IMR-90 (cell line): ENCODE results near the gene TMEM260. TPM values are rescaled to one million over a fixed set of nuclear protein-coding genes. Genes with fewer than 3 reads are reported as not detected.
"Not testable (repeated sequence)": the region's sequence is repeated elsewhere in the genome, so short reads cannot be mapped to it uniquely, and the experiment has no call there.

Source experiments
- ATAC-seq: fragments of 200-7000 bp; cut with Tn5 transposase; 2 replicates; pipeline ENCODE4 v1.9.1; 2020; ENCODE audit warnings: low read depth, mild to moderate bottlenecking, moderate library complexity
- BruUV-seq: library from RNA; stranded (reverse); fragments of 400-500 nt; replicated peaks from 2 replicates; lab custom pipeline; 2021; lab: Mats Ljungman, UMichigan
- CTCF ChIA-PET: fragments of 300-600 bp; formaldehyde crosslinking; extraction: SDS; loops from one replicate; lab custom pipeline; 2021; ENCODE audit warnings: antibody characterized with exemption; lab: Yijun Ruan, JAX
- POLR2A ChIA-PET: fragments of 300-600 bp; sonication (Branson Sonifier 250); formaldehyde crosslinking; loops from one replicate; lab custom pipeline; 2022; ENCODE audit warnings: antibody characterized with exemption; ENCODE audit not compliant: unreplicated experiment; lab: Charles Lee
- DNase-seq: peaks from one replicate; pipeline ENCODE4 v3.0.0; 2013
- H2AFZ ChIP-seq: replicated peaks from 2 replicates; pipeline ENCODE3; 2013; ENCODE audit warnings: low read length, mild to moderate bottlenecking; ENCODE audit not compliant: poor library complexity
- H2AK5ac ChIP-seq: 2 replicates; pipeline ENCODE4 v1.6.1; 2013; ENCODE audit warnings: low read depth, low read length, inconsistent platforms
- H2AK9ac ChIP-seq: replicated peaks from 2 replicates; pipeline ENCODE3; 2013; ENCODE audit warnings: mild to moderate bottlenecking, low read depth, low read length, moderate library complexity; ENCODE audit not compliant: poor library complexity
- H2BK120ac ChIP-seq: 2 replicates; pipeline ENCODE4 v1.6.1; 2013; ENCODE audit warnings: low read depth, low read length, inconsistent platforms
- H2BK15ac ChIP-seq: 3 replicates; pipeline ENCODE4 v1.6.1; 2013; ENCODE audit warnings: low read depth, low read length, inconsistent platforms
- H2BK20ac ChIP-seq: 2 replicates; pipeline ENCODE4 v1.6.1; 2013; ENCODE audit warnings: low read depth, mild to moderate bottlenecking, inconsistent platforms, low read length, moderate library complexity
- H2BK5ac ChIP-seq: 2 replicates; pipeline ENCODE4 v1.6.1; 2013; ENCODE audit warnings: mild to moderate bottlenecking, low read depth, low read length, inconsistent platforms; ENCODE audit not compliant: poor library complexity, severe bottlenecking
- H3K14ac ChIP-seq: replicated peaks from 2 replicates; pipeline ENCODE4 v1.6.1; 2013; ENCODE audit warnings: low read depth, low read length, inconsistent platforms
- H3K18ac ChIP-seq: 2 replicates; pipeline ENCODE4 v1.6.1; 2013; ENCODE audit warnings: low read depth, low read length, control low read depth
- H3K23ac ChIP-seq: 2 replicates; pipeline ENCODE4 v1.6.1; 2013; ENCODE audit warnings: low read depth, low read length, inconsistent platforms
- H3K27ac ChIP-seq: 2 replicates; pipeline ENCODE4 v1.5.1; 2013; ENCODE audit warnings: mild to moderate bottlenecking, control low read depth, low read length; ENCODE audit not compliant: insufficient read depth
- H3K27me3 ChIP-seq: 2 replicates; pipeline ENCODE4 v1.6.1; 2013; ENCODE audit warnings: low read length; ENCODE audit not compliant: control insufficient read depth, insufficient read depth
- H3K36me3 ChIP-seq: 2 replicates; pipeline ENCODE4 v1.6.1; 2013; ENCODE audit warnings: low read length, mixed read lengths; ENCODE audit not compliant: control insufficient read depth, insufficient read depth
- H3K4ac ChIP-seq: 2 replicates; pipeline ENCODE4 v1.6.1; 2013; ENCODE audit warnings: low read depth, low read length, inconsistent platforms
- H3K4me1 ChIP-seq: 2 replicates; pipeline ENCODE4 v1.6.1; 2013; ENCODE audit warnings: low read length, mixed read lengths; ENCODE audit not compliant: control insufficient read depth, insufficient read depth
- H3K4me2 ChIP-seq: 2 replicates; pipeline ENCODE4 v1.6.1; 2013; ENCODE audit warnings: low read depth, mild to moderate bottlenecking, control low read depth, low read length, moderate library complexity
- H3K4me3 ChIP-seq: 2 replicates; pipeline ENCODE4 v1.5.1; 2013; ENCODE audit warnings: low read depth, mild to moderate bottlenecking, control low read depth, low read length, moderate library complexity; ENCODE audit not compliant: insufficient read depth
- H3K56ac ChIP-seq: 2 replicates; pipeline ENCODE4 v1.6.1; 2013; ENCODE audit warnings: low read length, inconsistent platforms; ENCODE audit not compliant: insufficient read depth; ENCODE audit errors: extremely low read depth
- H3K79me1 ChIP-seq, 2 experiments: 2 replicates each; pipeline ENCODE4 v1.6.1; 2013; ENCODE audit warnings: low read length in 2 of 2, inconsistent platforms in 1 of 2, low read depth in 1 of 2
- H3K9ac ChIP-seq: 2 replicates; pipeline ENCODE4 v1.6.1; 2013; ENCODE audit warnings: low read depth, low read length, control low read depth
- H3K9me1 ChIP-seq: 2 replicates; pipeline ENCODE4 v1.6.1; 2013; ENCODE audit warnings: low read length, inconsistent platforms; ENCODE audit not compliant: insufficient read depth
- H3K9me3 ChIP-seq: 2 replicates; pipeline ENCODE4 v1.6.1; 2013; ENCODE audit warnings: low read length; ENCODE audit not compliant: control insufficient read depth, insufficient read depth
- H4K20me1 ChIP-seq: 2 replicates; pipeline ENCODE4 v1.6.1; 2013; ENCODE audit warnings: low read length, inconsistent platforms; ENCODE audit not compliant: insufficient read depth
- H4K5ac ChIP-seq: 2 replicates; pipeline ENCODE4 v1.6.1; 2013; ENCODE audit warnings: mild to moderate bottlenecking, low read depth, low read length, control low read depth
- H4K8ac ChIP-seq, 2 experiments: 2 replicates each; pipeline ENCODE4 v1.6.1; 2013; ENCODE audit warnings: low read depth in 2 of 2, low read length in 2 of 2, control low read depth in 1 of 2, inconsistent platforms in 1 of 2
- H4K91ac ChIP-seq: 2 replicates; pipeline ENCODE4 v1.6.1; 2013; ENCODE audit warnings: low read depth, low read length, inconsistent platforms; ENCODE audit not compliant: insufficient read depth
- CEBPB ChIP-seq: IDR thresholded peaks from 2 replicates; pipeline ENCODE4 v1.6.1; 2012; ENCODE audit warnings: low read depth, low read length, improper control_type of control experiment
- RFX5 ChIP-seq: IDR thresholded peaks from 2 replicates; pipeline ENCODE4 v1.8.0; 2012; ENCODE audit warnings: low read depth, mild to moderate bottlenecking, low read length, moderate library complexity
- WGBS, 2 experiments: methylation state at CpG; one replicate each; pipeline versions ENCODE4 v1.1.5 to v1.1.7; 2013; ENCODE audit warnings: missing lambda C conversion rate in 2 of 2; ENCODE audit not compliant: insufficient read length in 1 of 2; ENCODE audit errors: extremely low coverage in 2 of 2; 5-methylcytosine and 5-hydroxymethylcytosine counted together
- dilution Hi-C: fragments of 300-500 bp; cut with HindIII; formaldehyde crosslinking; loops from one replicate; pipeline ENCODE4 v1.14.3; 2018; ENCODE audit warnings: low sequenced_read_pairs; ENCODE audit not compliant: unreplicated experiment
- in situ Hi-C: fragments of 300-500 bp; cut with MboI; formaldehyde crosslinking; loops from 3 replicates; pipeline ENCODE4 v1.14.3; 2019; ENCODE audit warnings: low sequenced_read_pairs, inconsistent platforms, mixed read lengths
- intact Hi-C: fragments of 100-400 bp; cut with micrococcal nuclease; formaldehyde crosslinking; loops from 2 replicates; pipeline ENCODE4 v1.10.0; 2022
- polyA plus RNA-seq, 3 experiments: library from polyadenylated mRNA; depleted of rRNA; stranded (reverse); fragments of >200 nt; gene quantifications; 2 replicates each; pipeline ENCODE4 v1.2.3, GENCODE V29; 2012; ENCODE audit warnings: low replicate concordance in 1 of 3
- total RNA-seq: library from RNA; depleted of rRNA; stranded (reverse); fragments of >200 nt; gene quantifications from 2 replicates; pipeline ENCODE4 v1.2.3, GENCODE V29; 2012

Gene TMEM260
- total and polyA plus RNA-seq, 2 of the 4 experiments (the other 2 are of a cell fraction), result 6.4 to 11.5 TPM

DNA sequence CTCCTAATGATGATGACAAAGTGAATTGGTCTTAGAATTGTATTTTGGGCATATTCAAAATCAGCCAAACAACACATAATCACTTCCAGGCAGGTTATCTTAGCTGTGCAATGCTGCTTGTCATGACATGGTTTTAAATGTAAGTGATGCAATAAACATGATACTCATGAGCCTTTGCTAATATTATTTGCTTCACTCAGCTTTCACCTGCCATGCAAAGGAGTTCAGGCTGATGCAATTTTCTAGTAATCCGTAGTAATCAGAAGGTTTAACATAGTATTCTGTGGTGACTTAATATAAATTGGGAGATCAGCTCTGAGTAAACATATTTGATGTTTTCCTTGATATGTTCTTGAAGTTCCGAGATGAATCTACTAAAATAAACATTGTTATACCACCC is 29.1 kb downstream of the TMEM260 start:
- WGBS, 2 experiments, result no CpG with 5 or more reads among the region's 2 CpGs
- ATAC-seq (no peak), DNase-seq (peak; percentile 25)
- Histone ChIP-seq H3K9ac (no peak overlapping the region), H2AFZ (no peak overlapping the region), H2AK9ac (no peak overlapping the region), H3K14ac (no peak overlapping the region), H3K9me1 (no peaks in the 10 kb centered on the region), H4K8ac (no peak overlapping the region), H3K56ac (no peak overlapping the region), H2BK5ac (no peak overlapping the region), H2BK120ac (no peak overlapping the region), H3K79me1 (no peaks in the 10 kb centered on the region), H3K4me3 (no peak overlapping the region), H4K20me1 (no peaks in the 10 kb centered on the region), H3K9me3 (no peaks in the 10 kb centered on the region), H3K23ac (no peak overlapping the region), H3K27me3 (no peaks in the 10 kb centered on the region), H3K4me1 (no peaks in the 10 kb centered on the region), H3K36me3 (peaks cover 10% of the 10 kb centered on the region), H4K91ac (no peak overlapping the region), H2BK20ac (no peak overlapping the region), H3K4me2 (no peak overlapping the region), H3K18ac (no peak overlapping the region), H2BK15ac (no peak overlapping the region), H2AK5ac (no peak overlapping the region), H3K4ac (no peak overlapping the region), H4K5ac (no peak overlapping the region), H3K27ac (no peak overlapping the region)
- no TSS peak for BruUV-seq
- TF ChIP-seq RFX5 (no peak), CEBPB (peak; percentile 72)
- in situ Hi-C loops, result no loop called here
- intact Hi-C loops, result no loop called here
- dilution Hi-C loops, result no loop called here
- ChIA-PET POLR2A (no interaction called here), CTCF (interaction anchor here (1.3 kb wide), 1 partner anchor 30 kb away, joined by 3 read pairs; no protein-coding TSS in a partner anchor)

DNA sequence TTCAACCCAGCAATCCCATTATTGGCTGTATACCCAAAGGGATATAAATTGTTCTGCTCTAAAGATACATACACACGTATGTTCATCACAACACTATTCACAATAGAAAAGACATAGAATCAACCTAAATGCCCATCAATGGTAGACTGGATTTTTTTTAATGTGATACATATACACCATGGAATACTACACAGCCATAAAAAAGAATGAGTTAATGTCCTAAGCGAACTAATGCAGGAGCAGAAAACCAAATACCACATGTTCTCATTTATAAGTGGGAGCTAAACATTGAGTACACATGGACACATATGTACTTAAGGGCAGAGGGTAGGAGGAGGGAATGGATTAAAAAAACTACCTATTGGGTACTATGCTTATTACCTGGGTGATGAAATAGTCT is 32.1 kb downstream of the TMEM260 start:
- H3K14ac ChIP-seq, H3K18ac ChIP-seq, H3K9me3 ChIP-seq, H3K23ac ChIP-seq, H3K9ac ChIP-seq, H4K20me1 ChIP-seq, ATAC-seq, H3K9me1 ChIP-seq, BruUV-seq, H2BK120ac ChIP-seq, H2BK20ac ChIP-seq, H4K91ac ChIP-seq, H3K79me1 ChIP-seq, H3K27ac ChIP-seq, H2AK9ac ChIP-seq, H4K8ac ChIP-seq, POLR2A ChIA-PET, DNase-seq, H2AK5ac ChIP-seq, H3K56ac ChIP-seq, CTCF ChIA-PET, H4K5ac ChIP-seq, H3K4me3 ChIP-seq, H3K36me3 ChIP-seq, H3K4ac ChIP-seq, intact Hi-C loops, H2BK5ac ChIP-seq, H3K4me1 ChIP-seq, H3K4me2 ChIP-seq, dilution Hi-C loops, H2AFZ ChIP-seq, H2BK15ac ChIP-seq, H3K27me3 ChIP-seq, in situ Hi-C loops: not testable (repeated sequence)
- WGBS, 2 experiments, result no CpG with 5 or more reads among the region's 2 CpGs
